OCI-LY3 (cell line): Measurements from ENCODE around the gene NIT2.

Experiments used
- H2AFZ ChIP-seq: fragments of 200-600, 300-600 bp; shearing (Covaris generic); 2 replicates; pipeline ENCODE4 v1.6.0; 2014; ENCODE audit warnings: antibody characterized with exemption, low read depth, low read length
- H3K27ac ChIP-seq: fragments of 200-600, 300-600 bp; sonication (generic); 2 replicates; pipeline ENCODE4 v1.5.1; 2014; ENCODE audit warnings: mild to moderate bottlenecking, low read length, moderate library complexity, mixed read lengths
- H3K27me3 ChIP-seq: fragments of 200-600, 300-600 bp; sonication (generic); 2 replicates; pipeline ENCODE4 v1.6.1; 2014; ENCODE audit warnings: low read depth, low read length, mixed read lengths
- H3K36me3 ChIP-seq: fragments of 200-600, 300-600 bp; sonication (generic); replicated peaks from 2 replicates; pipeline ENCODE3; 2014; ENCODE audit warnings: low read depth, low read length, mixed read lengths
- H3K4me1 ChIP-seq: fragments of 300-600, 200-600 bp; sonication (generic); 2 replicates; pipeline ENCODE4 v1.6.1; 2014; ENCODE audit warnings: low read length, mixed read lengths
- H3K4me2 ChIP-seq: fragments of 200-600, 300-600 bp; sonication (generic); 2 replicates; pipeline ENCODE4 v1.6.1; 2014; ENCODE audit warnings: low read length, mixed read lengths
- H3K4me3 ChIP-seq: fragments of 300-600, 200-600 bp; sonication (generic); 2 replicates; pipeline ENCODE4 v1.5.1; 2014; ENCODE audit warnings: antibody characterized with exemption, mild to moderate bottlenecking, low read length, moderate library complexity
- H3K79me2 ChIP-seq: fragments of 300-600, 200-600 bp; shearing (Covaris generic); 2 replicates; pipeline ENCODE4 v1.6.1; 2014; ENCODE audit warnings: mild to moderate bottlenecking, low read length, mixed read lengths
- H3K9ac ChIP-seq: fragments of 300-600, 200-600 bp; shearing (Covaris generic); 2 replicates; pipeline ENCODE4 v1.6.0; 2014; ENCODE audit warnings: mild to moderate bottlenecking, low read length, moderate library complexity
- H3K9me3 ChIP-seq: fragments of 200-600, 300-600 bp; shearing (Covaris generic); 2 replicates; pipeline ENCODE4 v1.6.1; 2014; ENCODE audit warnings: low read length, mixed read lengths; ENCODE audit not compliant: insufficient read depth
- H4K20me1 ChIP-seq: fragments of 200-600, 300-600 bp; sonication (generic); 2 replicates; pipeline ENCODE4 v1.6.1; 2016; ENCODE audit warnings: low read length, mixed read lengths; ENCODE audit not compliant: insufficient read depth
- EZH2phosphoT487 ChIP-seq: fragments of 200-600 bp; shearing (Covaris generic); IDR thresholded peaks from 2 replicates; pipeline ENCODE4 v1.6.1; 2018; ENCODE audit warnings: antibody characterized with exemption, mixed run types, low read depth
- TF ChIP-seq, protein P1 (sequence below): fragments of 200-600, 300-600 bp; sonication (generic); IDR thresholded peaks from 2 replicates; pipeline ENCODE4 v1.5.1; 2014; ENCODE audit warnings: antibody characterized with exemption, low read length, low read depth

The NIT2 gene

DNA sequence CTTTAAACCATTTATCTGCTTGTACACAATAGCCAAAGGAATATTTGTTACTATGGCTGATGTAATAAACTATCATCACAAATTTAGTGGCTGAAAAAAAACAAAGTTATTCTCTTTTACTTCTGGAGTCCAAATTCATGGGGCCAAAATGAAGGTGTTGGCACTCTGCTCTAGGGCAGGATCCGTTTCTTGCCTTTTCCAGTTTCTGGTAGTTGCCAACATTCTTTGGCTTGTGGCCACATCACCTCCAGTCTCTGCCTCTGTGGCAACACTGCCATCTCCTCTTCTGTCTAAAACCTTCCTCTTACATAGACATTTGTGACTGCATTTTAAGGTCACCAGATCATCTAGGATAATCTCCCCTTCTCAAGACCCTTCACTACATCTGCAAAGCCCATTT is 27.3 kb downstream of the NIT2 start:
- H3K9ac ChIP-seq, result no peak overlapping the region
- no peak overlapping the region for H3K27ac ChIP-seq
- no peaks in the 10 kb centered on the region for H3K9me3 ChIP-seq
- no peaks in the 10 kb centered on the region for H3K4me1 ChIP-seq
- no peak overlapping the region for H3K4me2 ChIP-seq
- H3K27me3 ChIP-seq, result no peaks in the 10 kb centered on the region
- H3K79me2 ChIP-seq, result no peaks in the 10 kb centered on the region
- H3K4me3 ChIP-seq, result no peak overlapping the region
- no peak overlapping the region for H2AFZ ChIP-seq
- H4K20me1 ChIP-seq, result no peaks in the 10 kb centered on the region
- H3K36me3 ChIP-seq, result peaks cover 68% of the 10 kb centered on the region
- TF ChIP-seq, protein P1, sequence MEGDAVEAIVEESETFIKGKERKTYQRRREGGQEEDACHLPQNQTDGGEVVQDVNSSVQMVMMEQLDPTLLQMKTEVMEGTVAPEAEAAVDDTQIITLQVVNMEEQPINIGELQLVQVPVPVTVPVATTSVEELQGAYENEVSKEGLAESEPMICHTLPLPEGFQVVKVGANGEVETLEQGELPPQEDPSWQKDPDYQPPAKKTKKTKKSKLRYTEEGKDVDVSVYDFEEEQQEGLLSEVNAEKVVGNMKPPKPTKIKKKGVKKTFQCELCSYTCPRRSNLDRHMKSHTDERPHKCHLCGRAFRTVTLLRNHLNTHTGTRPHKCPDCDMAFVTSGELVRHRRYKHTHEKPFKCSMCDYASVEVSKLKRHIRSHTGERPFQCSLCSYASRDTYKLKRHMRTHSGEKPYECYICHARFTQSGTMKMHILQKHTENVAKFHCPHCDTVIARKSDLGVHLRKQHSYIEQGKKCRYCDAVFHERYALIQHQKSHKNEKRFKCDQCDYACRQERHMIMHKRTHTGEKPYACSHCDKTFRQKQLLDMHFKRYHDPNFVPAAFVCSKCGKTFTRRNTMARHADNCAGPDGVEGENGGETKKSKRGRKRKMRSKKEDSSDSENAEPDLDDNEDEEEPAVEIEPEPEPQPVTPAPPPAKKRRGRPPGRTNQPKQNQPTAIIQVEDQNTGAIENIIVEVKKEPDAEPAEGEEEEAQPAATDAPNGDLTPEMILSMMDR, result no peak
- TF ChIP-seq EZH2phosphoT487, result no peak

DNA sequence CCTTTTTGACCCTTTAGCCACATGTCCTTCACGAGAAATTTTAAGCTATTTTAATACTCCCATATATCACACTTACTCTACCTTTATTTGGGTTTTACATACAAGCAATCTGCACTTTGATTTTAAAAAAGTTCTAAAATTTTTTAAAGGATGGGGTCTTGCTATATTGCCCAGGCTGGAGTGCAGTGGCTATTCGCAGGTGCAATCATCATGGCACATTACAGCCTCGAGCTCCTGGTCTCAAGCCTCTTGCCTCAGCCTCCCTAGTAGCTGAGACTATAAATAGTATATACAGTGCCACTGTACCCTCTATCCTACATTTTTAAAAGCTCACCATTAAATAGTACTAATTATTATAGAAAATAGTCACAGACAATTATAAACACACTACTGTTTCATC is 29.9 kb downstream of the NIT2 start:
- H3K9me3 ChIP-seq, result no peaks in the 10 kb centered on the region
- H3K9ac ChIP-seq, result no peak overlapping the region
- H3K4me3 ChIP-seq, result no peak overlapping the region
- H4K20me1 ChIP-seq, result no peaks in the 10 kb centered on the region
- H3K36me3 ChIP-seq, result peaks cover 71% of the 10 kb centered on the region
- no peak overlapping the region for H3K27ac ChIP-seq
- H2AFZ ChIP-seq, result no peak overlapping the region
- no peaks in the 10 kb centered on the region for H3K27me3 ChIP-seq
- TF ChIP-seq, protein P1, result no peak
- TF ChIP-seq EZH2phosphoT487, result no peak
- H3K4me1 ChIP-seq, result no peaks in the 10 kb centered on the region
- no peak overlapping the region for H3K4me2 ChIP-seq
- H3K79me2 ChIP-seq, result no peaks in the 10 kb centered on the region

DNA sequence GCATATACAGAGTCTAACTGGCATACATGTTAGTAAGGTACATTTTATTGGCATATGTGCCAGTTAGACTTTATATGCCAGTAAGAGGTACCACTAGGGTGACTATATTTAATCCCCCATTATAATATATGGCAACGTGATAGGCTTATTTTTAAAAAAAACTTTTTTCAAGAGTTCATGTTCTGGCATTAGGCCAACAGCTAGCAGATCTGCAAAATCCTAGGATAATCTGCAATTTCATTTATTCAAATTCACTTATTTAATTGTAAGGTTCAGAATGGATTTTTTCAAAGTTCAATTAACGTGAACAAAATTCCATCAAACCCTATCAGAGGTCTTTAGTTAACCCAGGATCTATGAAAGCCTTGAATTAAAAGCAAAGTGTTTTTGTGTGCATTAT is 31.9 kb downstream of the NIT2 start:
- no peak overlapping the region for H3K4me3 ChIP-seq
- no peaks in the 10 kb centered on the region for H3K79me2 ChIP-seq
- TF ChIP-seq, protein P1, result no peak
- no peak for TF ChIP-seq EZH2phosphoT487
- no peaks in the 10 kb centered on the region for H3K27me3 ChIP-seq
- H4K20me1 ChIP-seq, result no peaks in the 10 kb centered on the region
- no peak overlapping the region for H3K27ac ChIP-seq
- no peak overlapping the region for H3K4me2 ChIP-seq
- no peaks in the 10 kb centered on the region for H3K9me3 ChIP-seq
- peaks cover 59% of the 10 kb centered on the region for H3K36me3 ChIP-seq
- no peak overlapping the region for H2AFZ ChIP-seq
- H3K9ac ChIP-seq, result no peak overlapping the region
- H3K4me1 ChIP-seq, result no peaks in the 10 kb centered on the region

DNA sequence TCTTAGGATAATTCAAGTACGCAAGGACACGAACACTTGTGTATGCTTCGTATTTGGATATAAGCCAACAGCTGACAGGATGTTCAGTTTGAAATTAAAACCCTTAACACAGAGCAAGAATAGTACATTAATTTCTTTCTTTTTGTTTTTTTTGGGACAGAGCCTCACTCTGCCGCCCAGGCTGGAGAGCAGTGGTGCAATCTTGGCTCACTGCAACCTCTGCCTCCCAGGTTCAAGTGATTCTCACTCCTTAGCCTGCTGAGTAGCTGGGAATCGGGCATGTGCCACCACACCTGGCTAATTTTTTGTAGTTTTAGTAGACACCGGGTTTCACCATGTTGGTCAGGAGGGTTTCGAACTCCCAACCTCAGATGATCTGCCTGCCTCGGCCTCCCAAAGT is 33.9 kb downstream of the NIT2 start:
- Histone ChIP-seq H3K27ac (no peak overlapping the region), H3K4me2 (no peak overlapping the region), H3K9me3 (no peaks in the 10 kb centered on the region), H4K20me1 (no peaks in the 10 kb centered on the region), H3K4me3 (no peak overlapping the region), H3K79me2 (no peaks in the 10 kb centered on the region), H3K4me1 (no peaks in the 10 kb centered on the region), H3K27me3 (no peaks in the 10 kb centered on the region), H3K36me3 (peaks cover 53% of the 10 kb centered on the region), H2AFZ (no peak overlapping the region), H3K9ac (no peak overlapping the region)
- no peak for TF ChIP-seq EZH2phosphoT487
- TF ChIP-seq, protein P1, result no peak
